HG02623 (cell line): Measurements from ENCODE around the gene SMYD3.

Experiments
- ATAC-seq: cut with Tn5 transposase; IDR thresholded peaks from one replicate; pipeline ENCODE4 v1.9.1; 2021; ENCODE audit warnings: moderate library complexity; ENCODE audit not compliant: unreplicated experiment

Gene SMYD3

DNA sequence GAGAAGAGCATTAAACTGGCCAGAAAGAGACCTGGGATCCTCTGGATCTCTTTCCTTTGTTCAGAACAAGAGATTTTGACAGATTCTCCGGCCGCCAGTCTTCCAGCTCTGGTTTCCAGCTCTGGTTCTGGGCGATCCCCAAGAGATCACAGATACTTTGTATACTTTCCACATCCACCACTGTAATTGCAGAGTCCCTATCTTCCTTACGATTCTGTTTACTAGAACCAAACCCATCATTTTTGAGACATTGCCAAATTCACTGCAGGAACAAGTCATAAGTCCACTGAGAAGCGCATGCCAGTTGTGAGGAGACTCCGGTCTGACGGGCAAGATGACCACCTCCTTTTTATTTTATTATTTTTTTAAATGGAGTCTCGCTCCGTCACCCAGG, 505.2 kb downstream of the SMYD3 start:
- ATAC-seq: no peak

- ATAC-seq: no peak
These were observed 505.8 kb downstream of the SMYD3 start for GRCh38 chr1:246001142-246001836.

DNA sequence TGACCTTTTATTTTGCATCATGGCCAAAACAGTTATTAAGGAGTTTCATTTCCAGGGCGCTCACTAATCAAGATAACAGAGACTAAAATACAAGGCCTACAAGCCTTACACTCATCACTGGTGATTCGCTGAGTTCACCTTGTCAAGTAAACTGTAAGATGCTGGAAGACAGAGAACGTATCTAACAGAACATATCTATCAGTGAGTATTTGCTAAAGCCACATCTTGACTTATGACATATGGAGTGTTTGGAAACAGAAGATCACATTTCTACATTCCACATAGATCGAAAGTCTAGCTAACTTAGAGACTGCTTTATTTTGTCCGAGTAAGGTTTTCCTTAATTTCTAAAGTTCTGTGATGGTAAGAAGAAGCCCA, 506.5 kb downstream of the SMYD3 start:
- no peak for ATAC-seq

- ATAC-seq: no peak
These were observed 507.1 kb downstream of the SMYD3 start for GRCh38 chr1:245999697-246000637.

- ATAC-seq: no peak
These were observed 509.4 kb downstream of the SMYD3 start for GRCh38 chr1:245997471-245998258.

- no peak for ATAC-seq
These were observed 510.3 kb downstream of the SMYD3 start for GRCh38 chr1:245996811-245997210.

- no peak for ATAC-seq
These were observed 511.6 kb downstream of the SMYD3 start for GRCh38 chr1:245995474-245995873.

DNA sequence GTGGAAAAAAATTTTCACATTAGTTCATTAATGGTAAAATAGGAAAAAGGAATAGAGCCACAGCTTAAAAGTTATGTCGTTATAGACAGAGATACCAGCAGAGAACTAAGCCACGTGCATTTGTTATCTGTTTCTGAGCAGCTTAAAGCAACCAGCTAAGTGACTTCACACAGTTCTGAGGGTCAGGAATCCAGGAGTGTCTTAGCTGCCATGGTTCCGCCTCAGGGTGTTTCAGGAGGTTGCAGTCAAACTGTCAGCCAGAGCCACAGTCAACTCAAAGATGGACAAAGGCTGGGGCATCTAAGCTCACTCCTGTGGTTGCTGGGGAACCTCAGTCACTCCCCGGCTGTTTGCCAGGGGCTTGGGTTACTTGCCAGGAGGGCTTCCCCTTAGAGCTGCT, 515.8 kb downstream of the SMYD3 start:
- no peak for ATAC-seq

- ATAC-seq: no peak
These were observed 516.6 kb downstream of the SMYD3 start for GRCh38 chr1:245990315-245991022.

GRCh38 chr1:245988393-245989078, 518.5 kb downstream of the SMYD3 start:
- ATAC-seq: no peak

GRCh38 chr1:245987997-245988392, 519.1 kb downstream of the SMYD3 start:
- no peak for ATAC-seq

DNA sequence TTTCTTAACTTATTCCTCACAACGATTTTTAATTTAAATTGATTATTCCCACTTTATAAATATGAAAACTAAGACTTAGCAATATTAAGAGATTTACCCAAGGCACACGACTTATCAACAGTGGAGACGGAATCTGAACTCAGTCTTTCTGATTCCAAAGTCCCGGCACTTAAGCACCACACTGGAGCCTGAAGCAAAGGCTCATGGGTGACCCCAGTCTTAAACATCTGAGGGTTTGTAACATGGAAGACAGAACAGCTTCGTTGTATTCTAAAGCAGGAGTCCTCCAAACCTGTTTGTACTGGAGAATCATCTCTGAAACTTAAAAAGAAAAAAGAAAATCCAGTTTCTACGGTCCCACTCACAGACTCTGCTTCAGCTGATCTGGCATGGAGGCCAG, 519.5 kb downstream of the SMYD3 start:
- ATAC-seq: no peak

GRCh38 chr1:245987219-245987545, 519.9 kb downstream of the SMYD3 start:
- ATAC-seq: no peak

DNA sequence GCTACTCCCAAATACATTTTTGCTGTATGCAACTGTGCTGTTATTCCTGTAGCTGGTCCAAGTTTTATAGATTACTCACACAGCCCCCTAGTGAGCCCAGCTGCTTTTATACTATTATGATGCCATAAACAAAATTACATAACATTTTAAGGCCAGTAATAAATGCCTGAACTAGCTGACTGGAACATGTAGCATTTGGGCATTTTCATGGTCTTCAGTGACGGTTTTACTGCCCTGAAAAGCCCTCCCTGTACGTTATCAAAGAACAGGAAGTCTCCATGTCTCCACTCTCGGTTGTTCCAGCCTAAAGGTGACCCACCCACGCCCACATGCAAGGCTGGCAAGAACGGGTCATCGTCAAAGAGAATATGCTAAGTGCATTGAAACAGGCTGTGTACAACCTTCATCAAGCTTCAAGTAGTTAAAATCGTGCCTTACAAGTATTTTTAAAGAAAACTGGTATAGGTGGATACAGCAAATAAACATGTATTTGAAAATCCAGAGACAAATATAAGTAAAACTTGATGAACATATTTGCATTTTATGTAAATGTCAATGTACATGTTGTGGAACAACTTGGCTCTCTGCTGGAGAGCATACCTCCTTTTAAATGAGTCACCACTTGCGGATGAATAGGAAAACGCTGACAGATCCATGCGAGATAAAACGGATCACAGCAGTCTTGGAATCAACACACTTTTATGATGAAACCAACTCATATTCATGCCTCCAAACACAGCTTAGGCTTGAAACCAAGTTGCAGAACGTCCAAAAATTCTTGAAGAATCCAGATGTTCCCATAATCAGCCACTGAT, 520.5 kb downstream of the SMYD3 start:
- ATAC-seq: no peak

- ATAC-seq: no peak
These were observed 522.5 kb downstream of the SMYD3 start for GRCh38 chr1:245984390-245985155.

DNA sequence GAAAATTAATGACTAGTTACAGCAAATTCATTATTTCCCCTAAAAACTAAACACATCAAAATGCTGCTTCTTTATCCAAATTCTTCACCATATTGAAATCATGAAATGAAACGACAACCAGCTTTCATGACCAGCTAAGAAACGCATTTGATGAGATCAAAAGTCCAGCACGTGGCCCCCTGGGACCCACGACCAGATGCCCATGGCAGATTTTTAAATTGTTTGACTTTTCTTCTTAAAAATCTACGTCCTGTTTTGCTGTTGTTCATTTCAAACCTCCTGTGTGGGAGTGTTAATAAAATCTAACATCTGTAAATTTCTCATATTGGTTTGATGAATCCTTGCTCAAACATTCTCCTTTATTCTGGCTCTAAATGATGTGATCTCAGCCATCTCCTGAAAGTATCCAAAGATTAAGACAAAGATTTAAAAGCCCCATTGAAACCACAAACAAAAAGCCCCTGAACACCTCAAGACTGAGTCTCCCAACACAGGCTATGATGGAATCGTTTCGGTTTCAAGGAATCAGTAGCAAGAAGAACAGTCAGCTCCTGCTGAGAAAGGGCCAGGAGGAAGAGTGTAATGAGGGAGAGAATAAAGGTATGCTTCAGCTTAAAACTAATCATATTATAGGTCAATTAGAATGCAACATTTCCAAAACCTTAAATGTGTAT, 523.6 kb downstream of the SMYD3 start:
- no peak for ATAC-seq

GRCh38 chr1:245979589-245979988, 527.5 kb downstream of the SMYD3 start:
- ATAC-seq: no peak

GRCh38 chr1:245978915-245979314, 528.2 kb downstream of the SMYD3 start:
- ATAC-seq: no peak
